Esophagus squamous epithelium (tissue), 4 donors: ENCODE measurements around the gene NNT.

Experiments
- POLR2A ChIP-seq, 4 donors: fragments of 450-650 bp; IDR thresholded peaks; one replicate each; pipeline ENCODE4 v1.6.1; 2017; ENCODE audit warnings: antibody characterized with exemption in 4 of 4, mild to moderate bottlenecking in 4 of 4, moderate library complexity in 3 of 4
- TF ChIP-seq, protein P1 (sequence below), 6 experiments: fragments of 450-650 bp in 4 of 6; fragments of 200-600 bp in 2 of 6; sonication (generic) in 2 of 6; IDR thresholded peaks; one replicate each; pipeline ENCODE4 v1.5.1; 2016 to 2019; ENCODE audit warnings: antibody characterized with exemption in 6 of 6, mild to moderate bottlenecking in 4 of 6, moderate library complexity in 4 of 6

DNA sequence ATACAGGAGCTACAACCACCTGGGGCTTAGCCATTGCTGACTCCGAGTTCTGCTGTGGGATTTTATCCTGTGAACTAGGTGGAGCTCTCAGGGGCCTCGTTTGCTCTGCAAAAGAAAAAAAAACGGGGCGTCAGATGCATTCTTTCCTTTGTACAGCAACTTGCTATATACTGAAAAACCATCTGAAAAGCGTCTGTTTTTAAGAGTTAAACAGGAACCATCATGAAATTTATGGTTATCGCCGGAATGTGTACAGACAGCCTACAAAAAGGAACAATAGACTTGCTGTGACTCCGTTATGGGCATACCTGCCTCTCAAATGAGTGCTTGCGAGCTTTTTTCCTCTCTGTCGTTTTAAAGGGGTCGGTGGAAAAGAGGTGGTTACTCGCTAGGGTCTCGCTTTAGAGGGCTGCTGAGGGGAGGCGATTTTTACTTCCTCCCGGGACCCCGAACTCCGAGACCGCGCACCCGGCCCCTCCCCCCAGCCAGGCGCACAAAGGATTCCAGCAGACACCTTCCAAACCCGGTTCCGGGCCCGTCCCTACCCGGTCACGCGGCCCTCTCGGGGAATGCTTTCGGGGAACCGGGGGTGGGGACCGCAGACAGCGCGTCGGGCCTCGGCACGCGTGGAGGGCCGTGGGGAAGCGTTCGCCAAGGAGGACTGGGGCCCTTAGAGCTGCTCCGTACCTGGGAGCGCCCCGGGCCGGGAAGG, 46.9 kb upstream of the NNT start:
- TF ChIP-seq, protein P1, sequence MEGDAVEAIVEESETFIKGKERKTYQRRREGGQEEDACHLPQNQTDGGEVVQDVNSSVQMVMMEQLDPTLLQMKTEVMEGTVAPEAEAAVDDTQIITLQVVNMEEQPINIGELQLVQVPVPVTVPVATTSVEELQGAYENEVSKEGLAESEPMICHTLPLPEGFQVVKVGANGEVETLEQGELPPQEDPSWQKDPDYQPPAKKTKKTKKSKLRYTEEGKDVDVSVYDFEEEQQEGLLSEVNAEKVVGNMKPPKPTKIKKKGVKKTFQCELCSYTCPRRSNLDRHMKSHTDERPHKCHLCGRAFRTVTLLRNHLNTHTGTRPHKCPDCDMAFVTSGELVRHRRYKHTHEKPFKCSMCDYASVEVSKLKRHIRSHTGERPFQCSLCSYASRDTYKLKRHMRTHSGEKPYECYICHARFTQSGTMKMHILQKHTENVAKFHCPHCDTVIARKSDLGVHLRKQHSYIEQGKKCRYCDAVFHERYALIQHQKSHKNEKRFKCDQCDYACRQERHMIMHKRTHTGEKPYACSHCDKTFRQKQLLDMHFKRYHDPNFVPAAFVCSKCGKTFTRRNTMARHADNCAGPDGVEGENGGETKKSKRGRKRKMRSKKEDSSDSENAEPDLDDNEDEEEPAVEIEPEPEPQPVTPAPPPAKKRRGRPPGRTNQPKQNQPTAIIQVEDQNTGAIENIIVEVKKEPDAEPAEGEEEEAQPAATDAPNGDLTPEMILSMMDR (IDR thresholded peaks at IDR 0.05): no peak
- TF ChIP-seq POLR2A (IDR thresholded peaks at IDR 0.05): peak in 1 of 4 donors; percentile 22
